RWPE1 (cell line): ENCODE measurements around the gene RBM7.
A peak's percentile ranks its signal among the peaks of the same experiment; 100 is the strongest.

Source experiments
- CTCF ChIA-PET: fragments of 350-600 bp; sonication (Branson Sonifier 250); formaldehyde crosslinking; extraction: SDS; loops from one replicate; lab custom pipeline; 2021; lab: Yijun Ruan, JAX
- POLR2A ChIA-PET: fragments of 400-600 bp; formaldehyde crosslinking; extraction: SDS; loops from one replicate; lab custom pipeline; 2020; ENCODE audit warnings: antibody characterized with exemption; ENCODE audit not compliant: low non-redundant PET; lab: Yijun Ruan, JAX
- DNase-seq: peaks from one replicate; pipeline ENCODE4 v3.0.0; 2012; ENCODE audit warnings: low spot score
- H3K27ac ChIP-seq: fragments of 450-650 bp; 2 replicates; pipeline ENCODE4 v1.5.1; 2017
- CTCF ChIP-seq: fragments of 450-650 bp; conservative IDR thresholded peaks from 2 replicates; pipeline ENCODE4 v1.5.1; 2017; ENCODE audit warnings: low read depth, mild to moderate bottlenecking

RBM7 gene

GRCh38 chr11:114440121-114440860 lies 39.8 kb downstream of the RBM7 start:
- POLR2A ChIA-PET = no interaction called here
- H3K27ac ChIP-seq = peak overlapping the region; percentile 80
- no peak for DNase-seq
- CTCF ChIA-PET = interaction anchor here (0.6 kb wide), 1 partner anchor 546 kb away, joined by 4 read pairs; no protein-coding TSS in a partner anchor
- no peak for TF ChIP-seq CTCF

GRCh38 chr11:114440971-114441763 lies 40.7 kb downstream of the RBM7 start:
- CTCF ChIA-PET = interaction anchor here (0.6 kb wide), 1 partner anchor 547 kb away, joined by 4 read pairs; no protein-coding TSS in a partner anchor
- no peak overlapping the region for H3K27ac ChIP-seq
- POLR2A ChIA-PET = no interaction called here
- TF ChIP-seq CTCF = no peak
- DNase-seq = no peak

DNA sequence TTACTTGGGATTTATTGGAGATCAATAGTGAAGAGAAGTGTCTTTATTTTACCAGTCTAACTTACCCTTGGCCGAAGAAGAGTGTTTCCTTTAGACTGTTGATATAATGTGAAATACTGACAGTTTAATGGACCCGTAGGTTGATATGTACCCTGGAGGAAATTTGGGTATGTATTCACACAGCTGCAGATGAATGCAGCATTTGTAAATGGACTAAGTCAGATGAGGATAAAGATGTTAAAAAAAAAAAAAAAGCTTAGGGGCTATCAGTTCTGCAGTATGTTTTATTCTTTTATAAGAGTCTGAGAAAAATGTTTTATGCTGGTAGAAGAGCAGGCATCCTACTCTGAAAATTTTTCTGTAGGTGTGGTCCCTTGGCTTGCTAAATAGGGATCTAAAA lies 41.5 kb downstream of the RBM7 start:
- ChIA-PET CTCF (interaction anchor here (0.6 kb wide), 2 partner anchors 103 to 449 kb away, joined by 3 to 5 read pairs; no protein-coding TSS in a partner anchor), POLR2A (no interaction called here)
- DNase-seq = no peak
- TF ChIP-seq CTCF = no peak
- no peak overlapping the region for H3K27ac ChIP-seq

GRCh38 chr11:114442536-114442935 lies 42.1 kb downstream of the RBM7 start:
- CTCF ChIA-PET = interaction anchor here (0.6 kb wide), 2 partner anchors 103 to 450 kb away, joined by 3 to 5 read pairs; no protein-coding TSS in a partner anchor
- TF ChIP-seq CTCF = no peak
- no peak overlapping the region for H3K27ac ChIP-seq
- DNase-seq = no peak
- POLR2A ChIA-PET = no interaction called here

DNA sequence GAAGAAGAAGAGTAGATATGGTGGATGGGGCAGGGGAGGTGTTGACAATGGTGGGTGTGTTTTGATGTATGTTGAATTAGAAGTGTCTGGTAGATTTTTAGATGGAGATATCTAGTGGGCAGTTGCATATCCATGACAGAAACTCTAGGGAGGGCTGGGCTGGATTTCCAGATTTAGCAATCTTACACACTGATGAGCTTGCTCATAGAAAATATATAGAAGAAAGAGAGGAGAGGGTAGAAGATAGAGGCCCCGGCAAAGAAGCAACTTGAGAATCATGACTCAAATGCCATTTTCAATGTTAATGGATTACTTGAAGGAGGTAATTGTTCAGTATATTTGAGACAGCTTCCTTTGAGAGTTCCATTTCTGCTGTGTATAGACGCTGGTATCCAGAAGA lies 47.0 kb downstream of the RBM7 start:
- no peak for TF ChIP-seq CTCF
- CTCF ChIA-PET = interaction anchor here (0.5 kb wide), 1 partner anchor 115 kb away, joined by 4 read pairs; no protein-coding TSS in a partner anchor
- DNase-seq = no peak
- POLR2A ChIA-PET = no interaction called here
- H3K27ac ChIP-seq = no peak overlapping the region

DNA sequence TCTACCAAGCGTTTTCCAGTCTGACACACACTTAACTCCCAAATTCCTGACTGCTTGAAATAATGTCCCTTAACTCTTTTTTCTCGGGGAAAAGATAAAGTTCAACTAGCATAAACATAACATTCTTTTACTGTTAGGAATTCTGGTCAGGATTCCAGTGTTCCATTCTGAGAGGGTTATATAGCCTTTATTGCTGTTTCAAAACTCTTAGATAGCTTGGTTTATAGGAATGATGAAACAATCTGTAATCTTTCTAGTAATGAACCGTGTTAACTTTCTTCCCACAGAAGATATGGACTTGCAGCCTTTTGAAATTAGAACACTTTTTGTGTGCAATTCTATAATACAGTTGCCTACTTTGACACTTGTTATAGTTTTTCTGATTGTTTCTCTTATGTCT lies 47.4 kb downstream of the RBM7 start:
- no peak for DNase-seq
- no peak overlapping the region for H3K27ac ChIP-seq
- POLR2A ChIA-PET = no interaction called here
- CTCF ChIA-PET = interaction anchor here (0.5 kb wide), 1 partner anchor 115 kb away, joined by 4 read pairs; no protein-coding TSS in a partner anchor
- no peak for TF ChIP-seq CTCF
